ENCODE data around the gene LLPH.

The LLPH gene

DNA sequence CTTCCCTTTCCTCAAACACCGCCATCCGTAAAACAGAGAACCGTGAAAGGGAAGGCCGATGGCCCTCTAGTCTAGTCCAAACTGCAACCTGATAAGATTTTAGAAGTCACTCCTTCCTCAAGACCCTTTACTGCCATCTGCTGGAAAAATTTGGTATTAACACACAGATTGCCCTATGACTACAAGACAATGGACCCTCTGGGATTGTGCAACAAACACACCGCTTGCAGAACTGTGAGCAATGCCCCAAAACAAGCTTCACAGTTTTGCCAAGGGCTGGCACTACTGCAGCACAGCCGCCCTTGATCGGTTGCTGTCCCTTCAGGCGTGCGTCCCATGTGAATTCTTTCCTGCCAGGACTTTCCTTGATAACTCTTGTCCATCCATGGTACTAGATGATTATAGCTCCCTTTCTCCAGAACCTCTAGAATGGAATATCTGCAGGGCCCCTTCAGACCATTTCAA is 23.1 kb downstream of the LLPH start:
- Mint-ChIP-seq H3K9me3 (no peaks in the 10 kb centered on the region), H3K27me3 (peaks cover 17 to 21% of the 10 kb centered on the region in 2 donors), H3K4me1 (ENCODE audit: low read depth in 2 of 2) (peaks cover 0 to 5% of the 10 kb centered on the region in 2 donors), H3K4me3 (no peak overlapping the region), H3K27ac (no peak overlapping the region), H3K36me3 (ENCODE audit: insufficient read depth) (no peaks in the 10 kb centered on the region)
- ATAC-seq (replicated peaks): peak; percentile 88
- peak; percentile 71 to 76 (median 74) for DNase-seq

GRCh38 chr12:66103016-66103913 is 27.3 kb downstream of the LLPH start:
- Mint-ChIP-seq H3K27me3 (peaks cover 34 to 49% of the 10 kb centered on the region in 2 donors), H3K4me1 (ENCODE audit: low read depth in 2 of 2) (peaks cover 0 to 3% of the 10 kb centered on the region in 2 donors), H3K36me3 (ENCODE audit: insufficient read depth) (no peaks in the 10 kb centered on the region), H3K9me3 (no peaks in the 10 kb centered on the region), H3K27ac (no peak overlapping the region), H3K4me3 (no peak overlapping the region)
- ATAC-seq (replicated peaks): no peak
- no peak for DNase-seq

DNA sequence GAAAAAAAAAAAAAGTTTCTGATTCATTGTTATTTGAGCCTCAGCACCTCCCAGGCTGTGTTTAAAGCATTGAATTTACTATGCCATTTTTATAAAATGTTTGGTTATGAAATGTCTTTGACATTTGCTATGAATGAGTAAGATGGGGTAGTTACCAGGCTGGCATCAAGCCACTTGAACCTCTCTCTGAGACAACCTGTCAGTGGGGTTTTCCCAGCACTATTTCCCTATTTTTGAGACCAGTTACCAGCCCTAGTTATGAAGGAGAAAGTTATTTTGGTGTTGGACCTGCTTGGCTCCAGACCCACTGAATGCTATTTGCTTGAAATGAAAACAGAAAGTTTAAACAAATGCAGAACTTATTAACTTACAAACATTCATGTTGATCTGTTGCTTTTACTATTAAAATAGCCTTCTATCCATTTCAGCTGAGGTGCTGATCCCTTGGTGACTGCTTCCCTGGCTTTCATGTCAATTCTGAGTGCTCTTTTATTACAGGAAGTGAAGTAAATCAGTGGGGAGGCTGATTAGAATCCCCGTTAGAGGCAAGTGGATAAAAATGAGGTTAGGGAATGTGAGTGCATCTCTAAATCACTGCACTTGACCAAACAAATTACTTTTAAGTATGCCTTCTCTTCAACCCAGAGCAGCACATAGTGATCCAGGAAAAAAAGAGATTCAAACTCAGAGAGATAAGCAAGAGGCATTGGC is 37.8 kb downstream of the LLPH start:
- no peak overlapping the region for H3K4me3 Mint-ChIP-seq
- H3K9me3 Mint-ChIP-seq: no peaks in the 10 kb centered on the region
- no peaks in the 10 kb centered on the region for H3K4me1 Mint-ChIP-seq (ENCODE audit: low read depth in 2 of 2)
- DNase-seq: no peak
- no peak overlapping the region for H3K27ac Mint-ChIP-seq
- no peak for ATAC-seq (replicated peaks)
- H3K27me3 Mint-ChIP-seq: peaks cover 3 to 18% of the 10 kb centered on the region in 2 donors
- H3K36me3 Mint-ChIP-seq (ENCODE audit: insufficient read depth): peaks cover 4% of the 10 kb centered on the region

DNA sequence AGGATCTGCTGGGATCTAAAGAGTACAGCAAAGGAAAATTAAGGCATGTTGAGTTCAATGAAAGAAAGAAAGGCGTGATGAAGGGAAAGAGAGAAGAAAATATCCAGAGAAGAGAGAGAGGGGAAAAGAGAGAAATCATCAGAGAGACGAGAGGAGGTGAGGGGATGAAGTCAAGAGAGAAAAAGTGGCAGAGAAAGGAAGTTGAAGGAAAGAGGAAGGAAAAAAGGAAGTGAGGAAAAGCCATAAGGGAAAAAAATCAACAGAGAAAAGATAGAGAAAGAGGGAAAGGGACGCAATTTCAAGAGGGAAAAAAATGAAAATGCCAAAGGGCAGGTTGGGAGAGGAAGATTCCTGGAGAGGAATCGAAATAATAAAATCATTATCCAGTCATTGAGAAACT is 40.4 kb downstream of the LLPH start:
- Mint-ChIP-seq H3K4me3 (no peak overlapping the region), H3K9me3 (no peaks in the 10 kb centered on the region), H3K27me3 (peaks cover 7 to 17% of the 10 kb centered on the region in 2 donors), H3K27ac (no peak overlapping the region), H3K36me3 (ENCODE audit: insufficient read depth) (no peaks in the 10 kb centered on the region), H3K4me1 (ENCODE audit: low read depth in 2 of 2) (no peaks in the 10 kb centered on the region)
- no peak for DNase-seq
- no peak for ATAC-seq (replicated peaks)

- ATAC-seq (replicated peaks): peak; percentile 40
- Mint-ChIP-seq H3K27me3 (peaks cover 7 to 17% of the 10 kb centered on the region in 2 donors), H3K9me3 (no peaks in the 10 kb centered on the region), H3K4me3 (no peak overlapping the region), H3K27ac (no peak overlapping the region), H3K4me1 (ENCODE audit: low read depth in 2 of 2) (no peaks in the 10 kb centered on the region), H3K36me3 (ENCODE audit: insufficient read depth) (no peaks in the 10 kb centered on the region)
- DNase-seq: peak; percentile 17 to 41 (median 20)
Observed at GRCh38 chr12:66087365-66087943, 43.1 kb downstream of the LLPH start.

GRCh38 chr12:66085998-66086397 is 44.6 kb downstream of the LLPH start:
- H3K27ac Mint-ChIP-seq: no peak overlapping the region
- H3K27me3 Mint-ChIP-seq: peaks cover 17 to 23% of the 10 kb centered on the region in 2 donors

GRCh38 chr12:66085213-66085612 is 45.3 kb downstream of the LLPH start:
- Mint-ChIP-seq H3K27me3 (peaks cover 23 to 25% of the 10 kb centered on the region in 2 donors), H3K4me3 (no peak overlapping the region), H3K4me1 (ENCODE audit: low read depth in 2 of 2) (no peaks in the 10 kb centered on the region), H3K27ac (no peak overlapping the region), H3K36me3 (ENCODE audit: insufficient read depth) (peaks cover 2% of the 10 kb centered on the region), H3K9me3 (no peaks in the 10 kb centered on the region)
- ATAC-seq (replicated peaks) (no peak), DNase-seq (no peak)

More at GRCh38 chr12:66085998-66086397, 44.6 kb downstream of the LLPH start:
- peaks cover 2% of the 10 kb centered on the region for H3K36me3 Mint-ChIP-seq (ENCODE audit: insufficient read depth)
- DNase-seq: no peak
- no peaks in the 10 kb centered on the region for H3K9me3 Mint-ChIP-seq
- no peak overlapping the region for H3K4me3 Mint-ChIP-seq
- H3K4me1 Mint-ChIP-seq (ENCODE audit: low read depth in 2 of 2): no peaks in the 10 kb centered on the region
- no peak for ATAC-seq (replicated peaks)

GRCh38 chr12:66083766-66084165 is 46.8 kb downstream of the LLPH start:
- ATAC-seq (replicated peaks) (no peak), DNase-seq (no peak)
- H3K36me3 Mint-ChIP-seq (ENCODE audit: insufficient read depth): peaks cover 2% of the 10 kb centered on the region
- H3K27me3 Mint-ChIP-seq: peaks cover 24 to 37% of the 10 kb centered on the region in 2 donors
- H3K9me3 Mint-ChIP-seq: no peaks in the 10 kb centered on the region
- H3K4me1 Mint-ChIP-seq (ENCODE audit: low read depth in 2 of 2): no peaks in the 10 kb centered on the region
- H3K4me3 Mint-ChIP-seq: no peak overlapping the region
- no peak overlapping the region for H3K27ac Mint-ChIP-seq

GRCh38 chr12:66082744-66083143 is 47.8 kb downstream of the LLPH start:
- no peak for ATAC-seq (replicated peaks)
- no peak for DNase-seq
- Mint-ChIP-seq H3K36me3 (ENCODE audit: insufficient read depth) (peaks cover 2% of the 10 kb centered on the region), H3K4me3 (no peak overlapping the region), H3K4me1 (ENCODE audit: low read depth in 2 of 2) (no peaks in the 10 kb centered on the region), H3K27ac (no peak overlapping the region), H3K9me3 (no peaks in the 10 kb centered on the region), H3K27me3 (peaks cover 30 to 37% of the 10 kb centered on the region in 2 donors)

DNA sequence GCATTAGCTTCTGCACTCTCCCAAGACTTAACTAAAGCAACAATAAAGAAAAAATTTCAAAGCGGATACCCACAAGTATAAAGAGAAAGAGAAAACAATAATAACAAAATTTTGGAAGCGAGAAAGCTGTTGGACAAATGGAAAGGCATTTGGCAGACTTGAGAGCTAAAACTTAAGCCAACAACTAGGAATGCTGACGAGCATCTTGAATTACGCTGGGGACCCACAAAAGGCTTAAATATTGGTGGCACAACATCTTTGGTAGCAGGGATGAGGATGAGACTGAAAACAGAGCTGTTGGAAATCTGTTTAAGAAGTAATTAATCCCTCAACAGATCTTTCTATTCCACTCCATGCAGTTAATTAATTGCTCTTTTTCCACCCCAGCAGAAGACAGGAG is 49.8 kb downstream of the LLPH start:
- Mint-ChIP-seq H3K9me3 (no peaks in the 10 kb centered on the region), H3K36me3 (ENCODE audit: insufficient read depth) (peaks cover 2% of the 10 kb centered on the region), H3K27ac (no peak overlapping the region), H3K4me1 (ENCODE audit: low read depth in 2 of 2) (no peaks in the 10 kb centered on the region), H3K27me3 (peaks cover 36 to 38% of the 10 kb centered on the region in 2 donors), H3K4me3 (no peak overlapping the region)
- ATAC-seq (replicated peaks) (no peak), DNase-seq (no peak)

- Mint-ChIP-seq H3K4me3 (no peak overlapping the region), H3K9me3 (no peaks in the 10 kb centered on the region), H3K36me3 (ENCODE audit: insufficient read depth) (peaks cover 2% of the 10 kb centered on the region), H3K4me1 (ENCODE audit: low read depth in 2 of 2) (no peaks in the 10 kb centered on the region), H3K27me3 (peaks cover 48 to 51% of the 10 kb centered on the region in 2 donors), H3K27ac (no peak overlapping the region)
- ATAC-seq (replicated peaks) (no peak), DNase-seq (no peak)
Observed at GRCh38 chr12:66077542-66077941, 53.0 kb downstream of the LLPH start.

DNA sequence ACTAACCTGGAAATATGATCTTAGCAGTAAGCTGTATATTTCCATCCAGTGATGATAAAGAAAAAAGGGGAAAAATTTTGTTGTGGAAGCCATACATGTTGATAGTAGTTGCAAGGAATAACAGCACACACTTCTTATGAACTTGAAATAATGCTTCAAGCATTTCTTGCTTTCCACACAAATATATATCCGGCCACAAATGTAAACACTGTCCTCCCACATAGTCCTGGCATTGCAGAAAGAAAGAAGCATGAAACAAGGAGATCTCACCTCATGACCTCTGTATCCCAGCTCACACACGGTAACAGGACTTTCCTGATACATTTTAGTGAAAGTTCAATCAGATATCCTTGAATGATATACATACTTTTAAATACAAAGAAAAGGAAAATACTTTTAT is 56.0 kb downstream of the LLPH start:
- Mint-ChIP-seq H3K4me3 (no peak overlapping the region), H3K36me3 (ENCODE audit: insufficient read depth) (no peaks in the 10 kb centered on the region), H3K27ac (no peak overlapping the region), H3K9me3 (no peaks in the 10 kb centered on the region), H3K4me1 (ENCODE audit: low read depth in 2 of 2) (no peaks in the 10 kb centered on the region), H3K27me3 (peaks cover 30 to 39% of the 10 kb centered on the region in 2 donors)
- DNase-seq (no peak), ATAC-seq (replicated peaks) (no peak)

GRCh38 chr12:66072566-66072965 is 58.0 kb downstream of the LLPH start:
- ATAC-seq (replicated peaks): no peak

More at GRCh38 chr12:66072566-66072965, 58.0 kb downstream of the LLPH start:
- Mint-ChIP-seq H3K4me3 (no peak overlapping the region), H3K36me3 (ENCODE audit: insufficient read depth) (no peaks in the 10 kb centered on the region), H3K27ac (no peak overlapping the region), H3K4me1 (ENCODE audit: low read depth in 2 of 2) (no peaks in the 10 kb centered on the region), H3K27me3 (peaks cover 24 to 27% of the 10 kb centered on the region in 2 donors), H3K9me3 (no peaks in the 10 kb centered on the region)
- DNase-seq: no peak

Measured in effector memory CD8-positive, alpha-beta T cell (primary cell).